Urothelium cell line (cell line): ENCODE measurements around the gene IL17REL.

Experiments
- DNase-seq: peaks from one replicate; pipeline ENCODE4 v3.0.0; 2011; ENCODE audit warnings: low spot score, mixed read lengths
- FAIRE-seq: peaks from 2 replicates; lab custom pipeline; 2011; peaks lifted over from hg19 to GRCh38; lab: Jason Lieb, UNC

IL17REL gene

DNA sequence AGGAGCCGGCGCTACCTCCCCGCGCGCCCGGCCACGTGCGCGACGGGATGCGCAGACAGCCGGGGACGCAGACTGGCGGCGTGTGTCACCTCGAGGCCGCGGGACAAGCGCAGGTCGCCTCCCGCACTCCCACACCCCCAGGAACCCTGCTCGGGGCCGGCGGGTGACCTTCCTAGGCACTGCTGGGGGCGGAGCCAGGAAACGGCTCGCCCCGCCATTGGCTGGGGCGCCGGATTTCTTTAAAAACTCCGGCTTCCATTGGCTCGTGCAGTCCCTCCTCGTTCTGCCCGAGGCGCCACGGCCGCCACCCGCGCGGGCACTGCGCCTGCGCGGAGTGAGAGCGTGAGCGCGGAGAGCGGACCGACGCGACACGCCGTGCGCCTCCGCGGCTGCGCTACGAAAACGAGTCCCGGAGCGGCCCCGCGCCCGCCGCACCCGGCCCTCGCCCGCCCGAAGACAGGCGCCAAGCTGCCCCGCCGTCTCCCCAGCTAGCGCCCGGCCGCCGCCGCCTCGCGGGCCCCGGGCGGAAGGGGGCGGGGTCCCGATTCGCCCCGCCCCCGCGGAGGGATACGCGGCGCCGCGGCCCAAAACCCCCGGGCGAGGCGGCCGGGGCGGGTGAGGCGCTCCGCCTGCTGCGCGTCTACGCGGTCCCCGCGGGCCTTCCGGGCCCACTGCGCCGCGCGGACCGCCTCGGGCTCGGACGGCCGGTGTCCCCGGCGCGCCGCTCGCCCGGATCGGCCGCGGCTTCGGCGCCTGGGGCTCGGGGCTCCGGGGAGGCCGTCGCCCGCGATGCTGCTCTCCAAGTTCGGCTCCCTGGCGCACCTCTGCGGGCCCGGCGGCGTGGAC lies 52.2 kb downstream of the IL17REL start, which contains the start of gene PIM3:
Gene PIM3, plus strand, starts transcription at position 614 of the 846 bp plus-strand sequence. Its CDS starts 176 bp downstream, at position 790.
- peak; percentile 98 for FAIRE-seq

DNA sequence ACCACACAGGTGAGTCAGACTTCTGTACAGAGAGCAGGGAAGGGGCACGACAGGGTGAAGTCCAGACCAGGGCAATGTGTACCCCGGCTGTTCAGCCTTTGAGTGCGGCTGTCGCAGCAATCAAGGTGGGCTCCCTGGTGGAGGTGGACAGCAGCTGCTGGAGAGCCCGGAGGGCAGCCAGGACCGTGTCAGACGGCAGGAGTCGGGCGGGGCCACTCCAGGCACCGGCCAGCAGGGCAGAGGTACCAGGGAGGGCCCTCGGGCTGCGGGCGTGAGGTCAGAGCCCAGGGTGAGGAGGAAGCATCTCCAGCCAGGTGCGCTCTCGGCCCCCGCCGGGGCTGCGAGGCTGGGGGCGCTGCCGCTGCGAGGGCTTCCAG lies 52.8 kb downstream of the IL17REL start:
- no peak for FAIRE-seq

More for the DNA sequence above, 52.2 kb downstream of the IL17REL start, which contains the start of gene PIM3:
- DNase-seq: peak; percentile 97

GRCh38 chr22:49958931-49959781 lies 53.4 kb downstream of the IL17REL start:
- FAIRE-seq: peak; percentile 30
- DNase-seq: no peak

More for the DNA sequence above, 52.8 kb downstream of the IL17REL start:
- DNase-seq: no peak

DNA sequence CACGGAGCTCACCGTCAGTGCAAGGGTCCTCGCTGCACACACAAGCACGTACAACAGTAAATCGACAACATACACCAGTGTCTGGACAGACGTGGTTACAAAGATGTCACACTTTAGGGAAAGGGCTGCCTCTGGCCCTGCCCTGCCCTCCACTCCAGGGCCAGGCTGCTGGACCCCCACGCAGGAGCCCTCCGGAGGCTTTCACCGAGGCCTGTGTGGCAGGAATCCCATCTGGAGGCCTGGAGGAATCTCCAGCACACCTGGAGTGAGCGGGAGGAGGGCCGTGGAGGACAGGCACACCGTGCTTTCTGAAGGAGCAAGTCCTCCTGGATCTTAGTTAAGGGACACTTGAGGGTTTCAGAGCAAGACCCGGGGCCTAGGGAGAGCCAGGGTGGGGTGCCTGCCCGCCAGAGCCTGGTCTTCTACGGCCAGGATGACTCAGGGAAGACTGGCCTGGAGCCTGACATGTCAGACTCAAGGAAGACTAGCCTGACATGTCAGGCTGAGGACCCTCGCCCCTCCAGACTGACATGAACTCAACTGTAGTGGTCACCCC lies 54.1 kb downstream of the IL17REL start:
- FAIRE-seq: peak; percentile 59

DNA sequence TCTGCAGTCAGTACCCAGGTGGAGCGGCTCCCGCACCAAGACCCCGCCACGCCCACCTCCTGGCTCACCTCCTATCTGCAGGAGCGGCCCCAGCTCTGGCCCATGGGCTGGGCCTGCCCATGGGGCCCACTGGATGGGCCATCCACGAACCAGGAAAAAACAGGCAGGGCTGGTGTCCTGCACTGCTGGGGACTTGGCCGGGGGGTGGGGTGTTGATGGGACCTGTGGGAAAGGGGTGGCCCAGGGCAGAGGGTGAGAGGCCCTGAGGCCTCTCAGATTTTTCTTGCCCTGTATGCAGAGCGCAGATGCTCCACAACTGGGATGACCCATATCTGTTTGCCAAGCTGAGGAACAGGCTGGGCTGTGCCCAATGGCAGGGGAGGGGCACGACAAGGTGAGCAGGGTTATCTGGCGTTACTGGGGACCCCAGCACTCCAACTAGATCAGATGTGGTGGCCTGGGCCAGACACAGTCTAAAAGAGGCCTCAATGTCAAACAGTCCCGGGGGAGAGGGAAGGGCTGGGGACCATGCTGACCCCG lies 54.7 kb downstream of the IL17REL start:
- no peak for FAIRE-seq
- DNase-seq: no peak

More for the DNA sequence above, 54.1 kb downstream of the IL17REL start:
- DNase-seq: no peak

DNA sequence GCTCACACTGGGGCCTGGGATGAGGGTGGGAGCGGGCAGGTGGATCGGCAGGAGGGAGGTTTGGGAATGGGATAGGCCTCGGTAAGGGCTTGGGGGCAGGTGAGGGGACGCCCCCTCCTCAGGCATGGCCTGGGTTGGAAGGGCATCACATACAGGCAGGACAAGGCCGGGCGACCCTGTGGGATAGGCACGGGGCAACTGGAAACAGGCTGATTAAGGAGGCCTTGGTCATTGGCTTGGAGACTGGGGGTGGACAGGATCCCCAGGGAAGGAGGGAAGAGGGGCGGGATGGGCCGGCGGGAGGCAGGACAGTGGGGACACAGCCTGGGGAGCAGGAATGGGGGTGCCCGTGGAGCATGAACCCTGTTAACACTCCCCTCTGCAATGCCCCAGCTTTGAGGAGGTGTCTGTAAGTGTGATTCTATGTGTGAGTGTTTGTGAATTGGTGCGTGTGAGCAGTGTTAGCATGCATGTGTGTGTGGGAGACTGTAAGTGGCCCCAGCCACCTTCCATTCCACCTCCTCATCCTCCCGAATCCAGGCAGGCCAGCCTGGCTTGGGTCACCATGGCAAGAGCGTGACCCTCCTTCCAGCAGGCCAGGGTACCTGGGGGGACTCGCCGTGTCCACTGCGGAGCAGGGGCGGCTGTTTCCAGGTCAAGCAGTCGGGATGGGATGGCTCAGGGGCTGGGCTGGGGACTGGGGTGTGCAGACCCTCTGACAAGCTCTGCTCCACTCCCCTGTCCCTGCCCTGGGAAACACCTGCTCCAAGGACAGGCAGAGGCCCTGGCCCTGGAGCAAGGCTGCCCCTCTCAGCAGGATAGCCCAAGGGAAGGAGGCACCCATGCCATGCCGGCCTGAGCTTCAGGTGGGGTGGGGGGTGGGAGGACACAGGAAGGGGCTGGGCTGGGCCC lies 55.4 kb downstream of the IL17REL start:
- FAIRE-seq: no peak
- DNase-seq: no peak

- FAIRE-seq (no peak), DNase-seq (no peak)
These were observed 56.2 kb downstream of the IL17REL start for GRCh38 chr22:49956418-49956770.

DNA sequence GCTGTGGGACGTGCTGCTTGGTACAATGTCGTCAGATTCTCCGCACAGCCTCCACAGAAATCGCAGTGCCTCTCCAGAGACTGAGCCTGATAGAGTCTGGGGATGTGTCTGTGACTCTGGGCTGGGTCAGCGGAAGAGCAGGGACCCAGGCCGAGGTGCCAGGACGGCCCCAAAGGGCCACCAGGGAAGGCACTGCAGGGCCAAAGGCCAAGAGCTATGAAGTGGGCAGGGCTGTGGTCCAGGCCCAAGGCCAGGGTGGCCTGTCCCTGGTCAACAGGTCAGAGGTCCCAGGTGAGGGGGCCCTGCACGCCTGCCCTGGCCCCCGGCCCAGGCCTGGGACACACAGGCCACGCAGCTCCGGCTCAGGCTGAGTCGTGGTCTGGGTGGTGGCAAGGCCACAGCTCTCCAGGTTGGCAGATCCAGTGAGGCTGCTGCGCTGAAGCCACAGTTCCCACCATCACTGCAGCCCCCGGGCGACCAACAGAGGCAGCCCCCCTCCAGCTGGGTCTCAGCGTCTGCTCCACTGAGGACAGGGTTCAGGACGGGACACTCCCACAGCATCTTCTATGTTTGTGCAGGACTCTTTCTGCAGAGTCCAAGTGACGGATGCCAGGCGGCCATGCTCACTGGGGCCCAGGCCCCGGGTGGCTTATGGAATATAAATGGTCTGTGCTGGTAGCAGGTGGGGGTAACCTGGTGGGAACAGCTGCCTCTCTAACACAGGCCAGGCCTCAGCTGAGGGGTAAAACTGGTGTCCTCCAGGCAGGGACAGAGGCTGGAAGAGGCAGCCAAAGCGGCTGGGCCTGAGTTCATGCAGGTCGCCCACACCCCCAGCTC lies 56.8 kb downstream of the IL17REL start:
- FAIRE-seq (no peak), DNase-seq (no peak)

DNA sequence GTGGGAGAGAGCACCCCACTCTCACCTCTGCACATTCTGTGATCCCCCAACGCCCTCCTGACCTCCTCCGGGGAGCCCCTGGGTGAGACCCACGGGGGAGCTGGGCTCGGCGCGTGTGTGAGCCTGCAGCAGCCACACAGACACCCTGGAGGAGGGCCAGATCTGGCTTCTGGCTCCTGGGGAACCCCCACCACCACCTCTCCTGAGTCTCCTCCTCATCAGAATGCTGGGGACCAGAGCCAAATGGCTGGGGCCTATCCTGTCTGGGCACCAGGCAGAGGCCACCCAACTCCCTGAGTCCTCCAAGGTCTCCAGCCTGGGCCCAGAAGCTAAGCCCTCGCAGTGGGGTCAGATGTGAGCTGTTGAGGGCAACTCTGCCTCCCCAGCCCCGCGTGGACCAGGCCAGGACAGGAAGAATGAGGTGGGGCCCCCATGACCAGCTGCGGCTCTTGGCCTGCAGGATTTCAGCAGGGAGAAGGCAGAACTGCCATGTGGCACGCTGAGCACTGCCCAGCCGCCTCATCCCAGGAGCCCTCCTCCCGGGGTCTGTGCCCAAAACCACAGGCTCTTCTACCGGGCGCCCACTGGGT lies 57.5 kb downstream of the IL17REL start:
- DNase-seq (no peak), FAIRE-seq (no peak)

GRCh38 chr22:49954354-49954753 lies 58.2 kb downstream of the IL17REL start:
- DNase-seq: no peak
- FAIRE-seq: no peak

GRCh38 chr22:49953680-49954344 lies 58.8 kb downstream of the IL17REL start:
- DNase-seq (no peak), FAIRE-seq (no peak)

DNA sequence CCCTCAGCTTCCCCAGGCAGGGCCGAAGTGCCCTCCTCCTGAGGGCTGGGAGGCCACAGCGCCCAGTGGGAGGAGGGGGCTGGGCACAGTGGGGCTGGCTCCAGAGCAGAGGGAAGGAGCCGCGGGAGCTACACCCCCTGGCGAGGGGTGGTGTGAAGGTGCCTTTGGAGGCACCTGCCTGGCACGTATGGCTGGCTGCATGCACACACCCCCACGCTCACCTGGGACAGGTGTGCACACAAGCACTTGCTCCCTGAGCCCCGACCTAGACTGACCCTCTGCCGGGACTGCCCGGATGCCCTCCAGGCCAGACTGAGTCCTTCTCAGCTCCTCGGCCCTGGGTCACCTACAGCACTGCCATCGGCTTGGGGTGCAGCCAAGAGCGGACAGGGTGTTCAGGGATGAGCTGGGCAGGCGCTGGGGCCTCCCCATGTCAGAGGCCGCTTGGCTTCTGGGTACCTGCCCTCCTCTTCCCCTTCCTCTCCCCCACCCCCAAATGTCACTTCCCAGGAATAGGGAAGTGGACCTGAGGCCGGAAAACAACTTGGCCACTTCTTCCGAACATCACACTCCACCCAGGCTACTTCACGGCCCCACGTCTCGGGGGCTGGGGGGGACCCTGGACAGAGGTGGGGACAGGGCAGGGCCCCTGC lies 59.4 kb downstream of the IL17REL start:
- DNase-seq (no peak), FAIRE-seq (peak; percentile 30)

- FAIRE-seq (peak; percentile 99), DNase-seq (peak; percentile 73)
These were observed 60.3 kb downstream of the IL17REL start for GRCh38 chr22:49951986-49952896.

DNA sequence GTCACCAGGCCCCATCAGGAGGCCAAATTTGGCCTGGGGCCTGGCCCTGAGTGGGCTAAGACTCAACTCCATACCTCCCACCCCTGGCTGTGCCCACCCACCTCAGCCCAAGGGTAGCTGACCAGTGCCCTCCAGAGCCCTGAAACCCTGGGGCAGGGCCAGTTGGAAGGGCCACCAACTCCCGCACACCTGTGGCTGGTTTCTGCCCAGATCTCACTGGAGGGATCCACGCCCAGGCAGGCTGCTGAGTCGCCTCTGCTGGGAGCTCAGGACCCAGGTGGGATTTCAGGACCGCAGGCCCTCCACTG lies 60.9 kb downstream of the IL17REL start:
- DNase-seq (no peak), FAIRE-seq (no peak)

DNA sequence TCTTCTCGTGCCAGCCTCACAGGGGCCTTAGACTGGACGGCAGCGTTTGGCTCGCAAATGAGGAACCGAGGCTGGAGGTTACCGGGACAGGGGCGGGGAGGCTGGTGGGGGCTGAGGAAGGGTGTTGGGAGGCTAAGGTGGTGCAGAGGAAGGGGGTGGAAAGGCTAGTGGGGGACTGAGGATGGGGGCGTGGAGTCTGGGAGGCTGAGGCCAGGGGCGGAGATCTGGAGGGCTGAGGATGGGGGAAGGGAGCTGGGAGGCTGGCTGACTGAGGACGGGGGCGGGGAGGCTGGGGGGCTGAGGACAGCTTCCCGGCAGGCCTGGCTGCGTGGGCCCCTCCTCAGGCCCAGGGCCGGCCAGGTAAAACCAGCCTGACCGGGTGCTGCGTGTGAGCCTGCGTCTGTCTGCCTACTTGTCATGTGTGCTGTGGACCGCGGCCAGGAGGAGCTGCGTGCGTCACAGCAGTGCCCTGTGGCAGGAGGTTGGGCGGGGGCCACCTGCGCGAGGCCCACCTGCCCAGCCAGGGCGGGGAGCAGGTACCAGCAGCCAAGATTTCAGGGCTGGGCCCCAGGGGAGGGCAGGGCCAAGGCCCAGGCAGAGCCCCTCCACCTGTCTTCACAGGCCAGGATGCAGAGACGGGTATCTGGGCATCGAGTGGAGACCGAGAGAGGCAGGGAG lies 61.4 kb downstream of the IL17REL start:
- DNase-seq (no peak), FAIRE-seq (no peak)

GRCh38 chr22:49950396-49950994 lies 62.1 kb downstream of the IL17REL start:
- FAIRE-seq (no peak), DNase-seq (no peak)
